ENCODE data around the gene UBAP1L.
"Not testable (repeated sequence)": the region's sequence is repeated elsewhere in the genome, so short reads cannot be mapped to it uniquely, and the experiment has no call there.

Gene UBAP1L

GRCh38 chr15:65082303-65082953, 32.6 kb downstream of the UBAP1L start:
- DNase-seq = no peak

- no peak for DNase-seq
Observed at GRCh38 chr15:65081758-65082157, 33.2 kb downstream of the UBAP1L start.

- no peak for DNase-seq
Observed at GRCh38 chr15:65081270-65081669, 33.7 kb downstream of the UBAP1L start.

DNA sequence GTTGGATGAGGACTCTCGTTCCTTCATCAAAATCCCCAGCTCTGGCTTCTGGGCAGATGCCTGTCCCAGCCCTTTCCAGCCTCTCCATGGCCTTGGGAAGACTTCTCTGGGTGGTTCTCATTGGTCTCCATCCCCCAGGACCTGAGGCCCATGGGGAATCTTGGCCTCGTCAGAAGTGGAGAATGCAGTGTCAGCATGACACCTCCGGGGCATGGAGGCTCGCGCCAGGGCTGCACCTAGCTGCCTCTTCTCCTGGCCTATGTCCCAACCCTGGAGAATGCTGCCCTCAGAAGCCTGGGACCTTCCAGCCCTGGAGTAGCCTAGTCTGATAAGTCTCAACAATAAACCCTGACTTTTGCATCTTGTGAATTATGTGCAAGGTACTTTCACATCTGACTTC, 35.4 kb downstream of the UBAP1L start:
- no peak for DNase-seq

DNA sequence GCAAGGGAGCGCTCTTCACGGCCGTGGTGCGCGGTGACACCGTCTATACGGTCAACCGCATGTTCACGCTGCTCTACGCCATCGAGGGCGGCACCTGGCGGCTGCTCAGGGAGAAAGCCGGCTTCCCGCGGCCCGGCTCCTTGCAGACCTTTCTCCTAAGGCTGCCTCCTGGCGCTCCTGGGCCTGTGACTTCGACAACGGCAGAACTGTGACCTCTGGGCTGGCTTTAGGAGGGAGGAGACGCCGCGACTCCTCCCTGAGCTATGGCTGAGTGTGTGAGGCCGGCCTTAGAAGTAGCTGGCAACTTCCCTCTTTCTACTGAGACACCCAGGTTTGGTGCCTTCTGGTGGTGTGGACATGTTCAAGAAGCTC, 37.0 kb downstream of the UBAP1L start:
- DNase-seq = no peak

- no peak for DNase-seq
Observed at GRCh38 chr15:65077291-65077980, 37.6 kb downstream of the UBAP1L start.

DNA sequence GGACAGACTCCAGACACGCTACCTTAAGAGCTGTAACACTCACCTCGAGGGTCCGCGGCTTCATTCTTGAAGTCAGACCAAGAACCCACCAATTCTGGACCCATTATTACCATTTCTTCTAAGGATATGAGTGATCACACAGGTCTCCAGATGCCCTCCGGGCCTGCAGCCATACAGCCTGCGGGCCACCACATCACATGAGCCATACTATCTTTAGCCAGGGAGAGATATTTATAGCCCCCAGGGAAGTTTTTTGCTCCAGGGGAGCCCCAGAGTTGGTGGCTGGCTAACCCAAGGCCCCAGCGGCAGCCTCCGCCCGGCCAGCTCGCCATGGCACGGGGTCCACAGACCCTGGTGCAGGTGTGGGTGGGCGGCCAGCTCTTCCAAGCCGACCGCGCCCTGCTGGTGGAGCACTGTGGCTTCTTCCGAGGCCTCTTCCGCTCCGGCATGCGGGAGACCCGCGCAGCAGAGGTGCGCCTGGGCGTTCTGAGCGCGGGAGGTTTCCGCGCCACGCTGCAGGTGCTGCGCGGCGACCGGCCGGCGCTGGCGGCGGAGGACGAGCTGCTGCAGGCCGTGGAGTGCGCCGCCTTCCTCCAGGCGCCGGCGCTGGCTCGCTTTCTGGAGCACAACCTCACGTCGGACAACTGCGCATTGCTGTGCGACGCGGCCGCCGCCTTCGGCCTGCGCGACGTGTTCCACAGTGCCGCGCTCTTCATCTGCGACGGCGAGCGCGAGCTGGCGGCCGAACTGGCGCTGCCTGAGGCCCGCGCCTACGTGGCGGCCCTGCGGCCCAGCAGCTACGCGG, 38.3 kb downstream of the UBAP1L start, which contains the start of gene KBTBD13:
TSS of gene KBTBD13 (plus strand) at position 261 of the 805 bp plus-strand sequence. CDS start at position 331, 70 bp downstream.
- no peak for DNase-seq

DNA sequence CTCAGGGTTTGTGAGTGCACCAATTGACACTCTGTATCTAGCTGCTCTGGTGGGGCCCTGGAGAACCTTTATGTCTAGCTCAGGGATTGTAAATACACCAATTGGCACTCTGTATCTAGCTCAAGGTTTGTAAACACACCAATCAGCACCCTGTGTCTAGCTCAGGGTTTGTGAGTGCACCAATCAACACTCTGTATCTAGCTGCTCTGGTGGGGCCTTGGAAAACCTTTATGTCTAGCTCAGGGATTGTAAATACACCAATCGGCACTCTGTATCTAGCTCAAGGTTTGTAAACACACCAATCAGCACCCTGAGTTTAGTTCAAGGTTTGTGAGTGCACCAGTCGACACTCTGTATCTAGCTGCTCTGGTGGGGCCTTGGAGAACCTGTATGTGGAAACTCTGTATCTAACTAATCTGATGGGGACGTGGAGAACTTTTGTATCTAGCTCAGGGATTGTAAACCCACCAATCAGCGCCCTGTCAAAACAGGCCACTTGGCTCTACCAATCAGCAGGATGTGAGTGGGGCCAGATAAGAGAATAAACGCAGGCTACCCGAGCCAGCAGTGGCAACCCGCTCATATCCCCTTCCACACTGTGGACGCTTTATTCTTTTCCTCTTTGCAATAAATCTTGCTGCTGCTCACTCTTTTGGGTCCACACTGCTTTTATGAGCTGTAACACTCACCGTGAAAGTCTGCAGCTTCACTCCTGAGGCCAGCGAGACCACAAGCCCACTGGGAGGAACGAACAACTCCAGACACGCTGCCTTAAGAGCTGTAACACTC, 39.2 kb downstream of the UBAP1L start:
- not testable (repeated sequence) for DNase-seq

DNA sequence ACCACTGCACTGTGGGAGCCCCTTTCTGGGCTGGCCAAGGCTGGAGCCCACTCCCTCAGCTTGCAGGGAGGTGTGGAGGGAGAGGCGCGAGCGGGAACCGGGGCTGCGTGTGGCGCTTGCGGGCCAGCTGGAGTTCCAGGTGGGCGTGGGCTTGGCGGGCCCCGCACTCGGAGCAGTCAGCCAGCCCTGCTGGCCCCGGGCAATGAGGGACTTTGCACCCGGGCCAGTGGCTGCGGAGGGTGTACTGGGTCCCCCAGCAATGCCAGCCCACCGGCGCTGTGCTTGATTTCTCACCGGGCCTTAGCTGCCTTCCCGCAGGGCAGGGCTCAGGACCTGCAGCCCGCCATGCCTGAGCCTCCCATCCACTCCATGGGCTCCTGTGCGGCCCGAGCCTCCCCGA, 40.1 kb downstream of the UBAP1L start:
- not testable (repeated sequence) for DNase-seq

DNA sequence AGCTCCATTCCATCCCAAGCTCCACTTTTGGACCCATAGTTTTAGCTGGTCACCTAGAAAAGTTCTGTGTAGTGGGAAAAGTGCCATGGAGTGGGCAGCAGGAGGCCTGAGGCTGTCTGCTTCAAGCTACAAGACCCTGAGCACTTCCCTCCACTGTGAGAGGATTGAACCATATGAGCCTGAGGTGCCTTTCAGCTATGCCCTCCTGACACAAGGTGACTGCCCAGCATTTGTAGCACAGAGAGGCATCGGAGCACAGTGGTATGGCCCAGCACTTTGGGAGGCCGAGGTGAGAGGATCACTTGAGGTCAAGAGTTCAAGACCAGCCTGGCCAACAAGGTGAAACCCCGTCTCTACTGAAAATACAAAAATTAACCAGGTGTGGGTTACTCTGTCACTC, 42.4 kb downstream of the UBAP1L start:
- DNase-seq = no peak

GRCh38 chr15:65072027-65072426, 43.0 kb downstream of the UBAP1L start:
- no peak for DNase-seq

DNA sequence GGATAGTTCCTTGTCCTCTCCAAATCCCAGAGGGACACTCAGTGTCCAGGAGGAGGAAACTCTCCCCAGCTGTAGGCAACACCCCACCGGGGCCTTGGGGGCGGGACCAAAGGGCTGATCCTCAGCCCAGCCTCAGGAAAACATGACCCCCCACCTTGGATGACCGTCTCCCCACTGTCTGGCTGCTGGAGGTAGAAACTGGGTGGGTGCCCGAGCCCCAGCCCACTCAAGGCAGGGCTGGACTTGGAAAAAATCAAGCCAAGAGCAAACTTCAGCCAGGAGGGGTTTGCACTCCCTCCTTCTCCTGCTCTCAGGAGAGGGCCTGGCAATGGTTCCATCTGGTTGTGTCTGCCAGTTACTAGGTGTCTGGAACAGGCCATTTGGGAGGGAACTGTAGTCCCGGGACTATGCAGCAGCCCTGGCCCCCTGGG, 43.6 kb downstream of the UBAP1L start:
- no peak for DNase-seq

GRCh38 chr15:65069779-65070546, 45.0 kb downstream of the UBAP1L start:
- no peak for DNase-seq

DNA sequence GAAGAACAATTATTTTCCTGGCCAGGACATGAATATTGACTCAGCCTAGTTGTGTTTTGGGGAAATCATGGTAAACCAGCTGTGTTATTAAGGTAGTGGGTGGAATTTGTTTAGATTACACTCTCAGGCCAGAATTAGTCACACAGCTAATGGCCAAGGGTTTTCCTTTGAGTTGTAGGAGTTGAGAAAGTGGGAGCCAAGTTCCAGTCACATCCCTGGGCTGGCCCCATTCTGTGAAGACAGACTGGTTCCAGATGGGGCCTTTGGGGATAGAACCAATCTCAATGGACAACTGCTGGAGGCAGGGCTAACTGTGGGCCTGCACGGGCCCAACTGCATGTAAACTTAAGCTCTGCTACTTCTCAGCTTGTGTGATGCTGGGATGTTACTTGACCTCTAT, 45.8 kb downstream of the UBAP1L start:
- DNase-seq = no peak

- DNase-seq = no peak
Observed at GRCh38 chr15:65068403-65068788, 46.6 kb downstream of the UBAP1L start.

DNA sequence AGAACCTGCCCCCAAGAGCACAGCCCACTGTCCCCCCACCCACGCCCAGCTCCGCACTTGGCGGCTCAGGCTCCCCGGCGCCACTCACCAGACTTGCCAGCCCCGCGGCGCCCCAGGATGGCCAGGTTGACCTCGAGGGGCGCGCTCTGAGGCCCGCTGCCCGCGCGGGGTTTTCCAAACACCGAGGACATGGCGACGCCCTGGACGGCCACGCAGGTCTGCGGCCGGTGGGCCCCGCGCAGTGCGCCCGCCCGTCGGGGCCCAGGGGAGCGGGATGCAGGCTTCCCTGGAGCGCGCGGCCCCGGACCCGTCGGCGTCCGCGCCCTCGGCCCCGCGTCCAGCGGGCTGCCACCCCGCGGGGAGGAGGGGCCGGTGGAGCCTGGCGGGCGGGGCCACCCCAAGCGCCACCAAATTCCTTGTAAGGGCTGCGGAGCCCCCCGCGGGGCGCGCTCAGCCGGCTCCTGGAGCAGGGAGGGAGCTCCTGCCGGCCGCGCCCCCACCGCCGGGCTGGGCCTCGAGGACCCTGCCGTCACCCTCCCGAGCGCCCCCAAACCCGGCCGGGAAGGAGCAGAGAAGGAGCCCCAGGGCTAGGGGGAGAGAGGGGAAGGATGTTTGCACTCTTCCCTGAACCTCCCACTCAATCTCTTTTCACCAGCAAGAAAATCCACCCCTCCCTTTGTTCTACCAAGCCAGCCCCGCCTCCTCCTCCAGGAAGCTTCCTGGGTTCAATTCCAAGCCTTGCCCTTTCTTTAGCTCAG, 47.2 kb downstream of the UBAP1L start, which contains the start of gene RASL12:
TSS of gene RASL12 (minus strand) at position 347 of the 758 bp plus-strand sequence. CDS start at position 191, 156 bp downstream.
- no peak for DNase-seq

DNA sequence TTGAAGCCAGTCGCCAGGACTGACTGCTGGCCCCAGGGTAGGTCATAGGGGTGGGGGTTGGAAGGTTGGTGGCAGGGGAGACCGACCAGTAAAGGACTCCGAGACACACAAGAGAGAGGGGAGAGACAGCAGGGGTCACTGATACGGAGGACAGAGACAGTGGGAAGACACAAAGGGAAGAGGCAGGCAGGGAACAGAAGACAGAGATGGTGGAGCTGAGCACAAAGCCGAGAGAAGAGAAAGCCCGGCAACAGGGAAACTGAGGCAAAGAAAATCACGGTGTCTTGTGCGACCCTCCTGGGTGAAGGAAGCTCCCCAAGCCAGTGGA, 47.7 kb downstream of the UBAP1L start:
- no peak for DNase-seq

GRCh38 chr15:65066635-65067316, 48.2 kb downstream of the UBAP1L start:
- no peak for DNase-seq

- no peak for DNase-seq
Observed at GRCh38 chr15:65066001-65066634, 48.9 kb downstream of the UBAP1L start.

GRCh38 chr15:65062726-65063125, 52.3 kb downstream of the UBAP1L start:
- DNase-seq = no peak

All from NCI-H345 (cell line).